HG02588 (cell line): Measurements from ENCODE around the gene REV1.
"Not testable (repeated sequence)": the region's sequence is repeated elsewhere in the genome, so short reads cannot be mapped to it uniquely, and the experiment has no call there.

Source experiments
- ATAC-seq: cut with Tn5 transposase; IDR thresholded peaks from one replicate; pipeline ENCODE4 v1.9.1; 2021; ENCODE audit warnings: mild to moderate bottlenecking, moderate library complexity; ENCODE audit not compliant: unreplicated experiment

Gene REV1

DNA sequence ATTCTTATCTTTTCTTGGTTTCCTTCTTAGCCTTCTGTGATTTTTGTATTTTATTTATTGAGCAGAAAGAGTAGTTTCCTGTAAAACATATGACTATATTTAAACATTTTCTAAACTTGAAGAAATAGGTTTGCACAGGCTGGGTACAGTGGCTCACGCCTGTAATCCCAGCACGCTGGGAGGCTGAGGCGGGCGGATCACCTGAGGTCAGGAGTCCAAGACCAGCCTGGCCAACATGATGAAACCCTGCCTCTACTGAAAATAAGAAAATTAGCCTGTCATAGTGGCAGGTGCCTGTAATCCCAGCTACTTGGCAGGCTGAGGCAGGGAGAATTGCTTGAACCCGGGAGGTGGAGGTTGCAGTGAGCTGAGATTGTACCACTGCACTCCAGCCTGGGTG lies 121.0 kb downstream of the REV1 start:
- ATAC-seq, result not testable (repeated sequence)

- ATAC-seq, result no peak
Measured at GRCh38 chr2:99365661-99366060, 124.2 kb downstream of the REV1 start.

GRCh38 chr2:99356853-99357252 lies 133.0 kb downstream of the REV1 start:
- no peak for ATAC-seq

DNA sequence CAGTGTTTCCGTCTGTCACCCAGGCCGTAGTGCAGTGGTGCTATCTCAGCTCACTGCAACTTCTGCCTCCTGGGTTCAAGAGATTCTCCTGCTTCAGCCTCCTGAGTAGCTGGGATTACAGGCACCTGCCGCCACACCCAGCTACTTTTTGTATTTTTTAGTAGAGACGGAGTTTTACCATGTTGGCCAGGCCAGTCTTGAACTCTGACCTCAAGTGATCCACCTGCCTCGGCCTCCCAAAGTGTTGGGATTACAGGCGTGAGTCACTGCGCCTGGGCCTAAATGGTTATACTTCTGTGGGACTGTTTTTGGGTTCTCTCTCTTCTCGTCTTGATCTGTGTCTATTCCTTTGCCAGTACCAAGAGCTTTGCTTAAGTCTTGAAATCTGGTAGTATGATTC lies 135.0 kb downstream of the REV1 start:
- not testable (repeated sequence) for ATAC-seq

DNA sequence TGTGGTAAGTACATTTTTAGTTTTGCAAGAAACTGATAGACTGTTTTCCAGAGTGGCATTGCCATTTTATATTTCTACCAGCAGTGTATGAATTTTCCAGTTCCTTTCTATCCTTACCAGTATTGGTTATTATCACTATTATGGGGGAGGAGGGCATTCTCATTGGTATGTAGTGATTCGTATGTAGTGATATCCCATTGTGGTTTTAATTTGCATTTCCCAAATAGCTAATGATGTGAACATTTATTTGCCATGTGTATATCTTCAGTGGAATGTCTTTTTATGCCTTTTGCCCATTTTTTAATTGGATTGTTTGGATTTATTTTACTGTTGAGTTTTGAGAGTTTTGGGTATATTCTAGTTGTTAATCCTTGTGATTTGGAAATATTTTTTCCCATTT lies 135.7 kb downstream of the REV1 start:
- no peak for ATAC-seq
